ENCODE results near the gene MYL11.
A peak's percentile ranks its signal among the peaks of the same experiment; 100 is the strongest.

MYL11 gene

DNA sequence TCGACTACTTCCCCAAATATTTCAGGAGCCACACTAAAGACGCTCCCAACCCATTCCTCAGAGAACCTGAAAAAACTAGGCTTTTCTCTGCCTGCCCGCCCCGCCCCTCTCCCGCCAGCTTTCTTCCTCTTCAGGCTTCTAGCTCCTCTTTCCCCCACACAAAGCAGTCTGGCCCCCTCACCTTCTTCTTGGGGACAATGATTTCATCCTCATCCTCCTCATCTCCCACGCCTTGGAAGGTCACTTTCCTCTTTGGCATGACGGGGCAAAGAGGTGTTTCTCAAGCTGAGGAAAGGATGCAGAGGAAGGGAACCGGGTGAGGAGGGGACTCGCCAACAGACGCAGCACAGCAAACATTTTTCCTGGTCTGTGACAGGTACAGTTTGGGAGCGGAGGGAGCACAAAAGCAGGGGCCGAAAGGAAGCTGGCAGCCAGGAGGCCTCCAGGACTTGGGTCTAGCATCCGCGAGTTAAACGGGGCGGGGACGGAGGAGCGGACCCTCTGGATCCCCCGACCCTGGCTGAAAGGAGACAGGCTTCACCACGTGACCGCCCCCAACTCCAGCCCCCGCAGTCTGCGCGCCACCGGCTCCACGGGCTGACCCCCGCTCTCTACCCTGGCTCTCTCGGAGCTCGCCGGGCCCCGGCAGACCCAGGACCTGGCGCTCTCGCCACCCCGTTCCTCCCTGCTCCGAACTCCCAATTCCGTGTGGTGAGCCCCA, 20.0 kb upstream of the MYL11 start:
- DNase-seq (ENCODE audit: low spot score): peak; percentile 62

DNA sequence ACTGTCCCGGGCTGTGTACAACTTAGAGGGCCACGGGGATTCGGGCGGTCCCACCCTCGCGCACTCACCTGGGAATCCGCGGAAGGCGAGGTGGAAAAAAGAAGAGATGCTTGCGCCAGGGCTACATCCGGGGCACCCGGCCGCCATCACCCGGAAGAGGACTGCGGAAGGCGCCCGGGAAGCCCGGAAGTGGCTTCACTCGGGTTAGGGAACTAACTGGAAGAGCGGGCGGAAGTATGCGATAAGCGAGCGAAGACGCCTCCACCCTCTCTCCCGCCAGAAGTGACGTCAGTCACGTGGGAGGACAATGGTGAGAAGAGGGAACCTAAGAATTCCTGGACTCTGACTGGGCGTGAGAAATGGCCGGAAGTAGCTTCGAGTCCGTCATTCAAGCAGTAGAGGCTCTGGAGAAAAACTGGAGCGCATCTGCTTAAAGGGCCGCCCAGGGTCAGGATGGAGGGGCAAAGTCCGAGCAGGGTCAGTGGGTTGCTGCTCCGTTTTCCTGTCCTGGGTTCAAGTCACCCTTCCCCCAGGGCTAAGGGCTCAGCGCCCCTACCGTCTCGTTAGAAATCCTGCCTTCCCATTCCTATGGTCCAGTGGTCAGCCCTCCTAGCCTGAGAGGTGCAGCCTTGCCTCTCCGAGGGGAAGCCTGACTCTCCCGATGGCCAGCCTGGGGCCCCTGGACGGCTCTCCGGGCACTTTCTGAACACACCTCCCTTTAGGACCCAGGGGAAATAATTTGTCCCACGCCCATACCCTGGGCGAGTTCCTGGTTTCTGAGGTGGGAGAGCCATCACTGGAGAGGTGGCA, 19.3 kb upstream of the MYL11 start, which contains the start of gene CD2BP2:
Gene CD2BP2, minus strand, starts transcription at position 165 of the 810 bp plus-strand sequence. CDS start 627 bp downstream, outside the sequence.
- peak; percentile 93 for DNase-seq (ENCODE audit: low spot score)

DNA sequence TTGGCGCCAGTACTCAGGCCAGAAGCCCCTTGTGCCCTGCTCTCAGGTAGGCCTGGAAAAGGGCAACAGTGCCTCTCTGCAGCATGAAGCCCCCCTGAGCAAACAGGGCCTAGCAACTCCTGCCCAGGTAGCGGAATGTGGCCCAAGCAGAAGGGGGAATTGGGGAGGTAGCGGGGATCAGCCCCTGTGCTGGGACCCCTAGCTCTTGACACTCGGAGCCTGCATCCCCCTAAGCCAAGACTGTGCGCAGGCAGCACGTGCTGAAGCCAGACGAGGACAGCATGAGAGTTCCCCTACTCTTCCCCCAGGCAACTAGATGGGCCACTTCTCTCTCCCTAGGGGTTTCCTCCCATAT, 18.7 kb upstream of the MYL11 start:
- no peak for DNase-seq (ENCODE audit: low spot score)

DNA sequence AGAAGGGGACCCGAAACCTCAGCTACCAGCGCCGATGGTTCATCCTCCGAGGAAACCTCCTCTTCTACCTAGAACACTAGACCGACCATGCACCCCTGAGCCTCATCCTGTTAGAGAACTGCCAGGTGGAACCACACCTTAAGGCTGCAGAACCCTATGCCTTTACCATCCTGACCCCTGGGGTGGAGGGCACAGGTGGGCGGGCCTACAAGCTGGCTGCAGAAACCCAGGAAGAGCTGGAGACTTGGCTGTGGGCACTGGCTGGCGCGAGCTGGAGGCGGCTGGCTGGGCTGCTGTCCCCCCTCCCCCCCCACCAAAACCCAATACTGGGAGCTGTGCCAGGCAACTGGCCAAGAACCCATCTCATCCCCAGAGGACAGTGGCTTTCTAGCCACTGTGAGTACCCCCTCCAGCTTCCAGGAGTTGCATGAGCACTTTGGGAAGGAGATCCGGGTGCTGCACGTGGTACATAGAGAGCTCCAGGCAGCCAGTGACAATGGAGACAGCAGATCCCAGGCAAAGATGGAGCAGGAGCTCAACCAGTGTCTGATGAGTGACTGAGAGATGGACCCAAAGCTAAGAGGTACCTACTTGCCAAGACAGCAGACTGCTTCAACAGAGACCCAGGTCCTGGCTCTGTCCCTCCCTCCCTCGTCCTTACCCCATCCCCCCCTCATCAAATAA, 18.1 kb upstream of the MYL11 start:
- DNase-seq (ENCODE audit: low spot score): no peak

DNA sequence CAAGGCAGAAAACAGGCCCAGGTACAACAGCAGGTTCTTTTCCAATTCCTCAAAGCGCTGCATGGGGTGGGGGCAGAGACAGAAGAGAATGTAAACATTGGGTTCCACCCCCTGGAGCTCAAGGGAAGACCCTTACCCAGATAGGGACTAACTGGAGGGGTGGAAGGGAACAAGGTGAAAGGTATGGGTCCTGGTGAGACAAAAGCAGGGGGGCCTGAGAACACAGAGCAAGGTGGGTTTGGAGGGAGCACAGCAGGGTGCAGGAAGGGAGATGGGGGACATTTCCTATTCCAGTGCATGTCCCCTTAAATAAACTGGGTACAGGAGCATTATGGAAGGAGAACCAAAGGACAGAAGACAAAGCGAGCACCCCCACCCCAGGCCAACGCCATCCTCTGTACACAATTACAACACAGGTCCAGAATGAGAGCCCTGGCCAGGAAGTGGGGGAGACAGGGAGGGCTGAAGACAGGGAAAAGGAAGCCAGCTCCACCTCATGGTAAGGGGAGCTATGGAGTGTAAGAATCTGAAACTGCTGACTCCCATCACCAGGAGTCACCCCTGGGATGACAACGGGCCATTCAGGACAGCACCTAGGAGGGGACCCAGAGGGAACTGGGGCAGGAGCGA, 17.4 kb upstream of the MYL11 start:
- DNase-seq (ENCODE audit: low spot score): no peak

DNA sequence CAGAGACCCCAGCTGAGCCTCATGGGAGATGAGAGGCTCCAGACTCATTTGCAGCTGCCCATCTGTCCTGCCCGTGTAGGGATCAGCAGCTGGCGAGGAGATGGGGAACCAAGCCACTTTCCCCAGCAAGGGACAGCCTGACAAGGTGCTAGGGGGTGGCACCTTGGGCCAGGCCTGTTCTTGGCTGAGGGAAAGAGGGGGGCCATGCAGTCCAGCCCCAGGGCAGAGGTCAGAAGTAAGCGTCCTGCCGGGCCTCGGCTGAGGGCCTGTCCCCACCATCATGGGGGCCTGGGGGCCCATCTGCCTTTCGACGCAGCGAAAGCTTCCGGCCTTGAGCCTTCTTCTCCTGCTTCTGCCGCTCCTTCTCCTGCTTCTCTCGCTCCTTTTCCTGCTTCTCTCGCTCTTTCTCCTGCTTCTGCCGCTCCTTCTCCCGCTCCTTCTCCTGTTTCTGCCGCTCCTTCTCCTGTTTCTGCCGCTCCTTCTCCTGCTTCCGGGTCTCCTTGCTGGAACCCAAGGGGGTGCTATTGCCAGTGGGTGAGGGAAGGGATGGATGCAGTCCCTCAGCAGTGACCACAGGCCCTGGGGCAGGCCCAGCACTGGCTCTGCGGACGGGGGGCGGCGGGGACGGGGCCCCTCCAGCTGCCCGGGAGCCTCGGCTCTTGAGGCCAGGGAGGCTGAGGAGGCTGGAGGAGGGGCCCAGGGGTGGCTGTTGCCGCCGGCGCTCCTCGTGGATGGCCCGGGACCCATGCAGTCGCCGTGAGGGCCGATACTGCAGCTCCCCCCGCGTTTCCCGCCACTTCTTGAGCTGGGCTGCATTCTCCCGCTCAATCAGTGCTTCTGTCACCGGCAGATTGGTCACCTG, 16.7 kb upstream of the MYL11 start:
- no peak for DNase-seq (ENCODE audit: low spot score)

DNA sequence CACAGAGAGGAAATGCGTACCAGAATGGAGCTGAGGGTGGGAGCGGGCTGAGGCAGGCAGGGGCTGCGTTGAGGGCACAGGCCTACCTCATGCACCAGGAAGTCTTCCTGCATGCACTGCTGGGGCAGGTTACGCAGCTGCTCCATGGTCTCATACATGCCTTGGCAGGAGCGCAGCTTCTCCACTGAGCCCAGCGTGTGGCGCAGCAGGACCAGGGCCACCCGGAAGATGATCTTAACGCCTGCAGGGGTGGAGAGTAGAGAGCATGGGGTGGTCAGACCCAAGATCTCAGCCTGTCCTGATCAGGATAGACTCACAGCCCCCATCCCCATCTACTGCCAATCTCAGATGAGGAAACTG, 16.0 kb upstream of the MYL11 start:
- no peak for DNase-seq (ENCODE audit: low spot score)

DNA sequence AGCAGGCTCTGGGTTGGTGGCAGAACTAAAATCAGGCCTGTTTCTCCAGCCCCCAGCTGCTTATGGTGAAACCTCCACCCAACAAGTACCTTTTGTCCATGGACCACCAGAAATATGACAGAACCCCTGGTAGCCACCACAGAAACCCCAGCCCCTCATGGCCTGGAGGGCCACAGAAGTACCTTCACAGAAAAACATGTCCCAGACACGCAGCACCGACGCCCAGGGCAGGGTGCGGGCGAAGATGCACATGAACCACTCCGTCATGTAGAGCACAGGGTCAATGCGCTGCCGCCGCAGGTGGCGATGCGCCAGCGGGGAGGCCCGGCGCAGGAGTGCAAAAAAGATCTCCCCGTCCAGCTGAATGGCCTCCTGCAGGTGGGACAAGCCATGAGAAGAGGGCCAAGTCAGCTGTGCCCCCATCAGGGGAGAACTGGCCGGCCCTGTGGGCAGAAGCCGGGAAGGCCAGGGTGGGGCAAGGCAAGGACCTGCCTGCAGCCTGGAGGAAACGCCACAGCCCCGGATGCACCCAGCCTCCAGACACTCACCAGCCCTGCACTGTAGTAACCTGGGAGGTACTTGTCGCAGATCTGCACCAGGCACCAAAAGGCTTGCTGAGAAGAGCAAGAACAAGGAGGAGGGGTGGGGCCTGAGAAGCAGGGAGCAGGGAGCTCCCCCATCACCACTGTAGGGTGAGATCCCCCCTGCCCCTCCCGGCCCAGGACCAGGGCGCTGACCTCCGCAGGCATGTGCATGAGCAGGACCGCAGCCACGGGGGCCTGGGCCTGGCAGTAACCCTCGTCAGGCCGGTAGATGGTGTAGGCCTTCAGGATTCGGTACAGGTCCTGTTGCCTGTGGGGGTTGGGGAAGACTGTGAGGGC, 15.4 kb upstream of the MYL11 start:
- DNase-seq (ENCODE audit: low spot score): no peak

DNA sequence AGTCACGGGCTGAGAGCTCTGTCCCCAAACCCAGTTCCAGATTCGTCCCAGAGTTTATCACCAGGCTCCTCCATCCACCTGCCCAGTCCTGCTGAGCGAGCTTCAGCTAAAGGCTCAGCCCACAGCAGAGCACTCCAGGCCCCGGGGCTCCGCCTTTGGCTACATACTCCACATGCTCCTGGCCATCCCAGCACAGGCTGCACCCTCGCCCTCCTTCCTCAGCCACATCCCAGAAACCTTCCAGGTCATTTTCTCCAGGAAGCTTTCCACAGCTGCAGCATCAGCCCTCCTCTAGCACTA, 14.8 kb upstream of the MYL11 start:
- DNase-seq (ENCODE audit: low spot score): no peak

DNA sequence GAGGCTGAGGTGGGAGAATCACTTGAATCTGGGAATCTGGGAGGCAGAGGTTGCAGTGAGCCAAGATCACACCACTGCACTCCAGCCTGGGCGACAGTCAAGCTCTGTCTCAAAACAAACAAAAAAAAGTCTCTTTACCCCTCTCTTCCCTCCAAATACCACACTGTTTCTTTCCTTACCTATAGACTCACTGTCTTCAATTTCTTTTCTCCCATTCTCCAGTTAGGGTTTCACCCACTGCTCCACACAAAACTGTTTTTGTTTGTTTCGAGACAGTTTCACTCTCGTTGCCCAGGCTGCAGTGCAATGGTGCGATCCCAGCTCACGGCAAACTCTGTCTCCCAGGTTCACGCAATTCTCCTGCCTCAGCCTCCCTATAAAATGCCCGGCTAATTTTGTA, 13.4 kb upstream of the MYL11 start:
- no peak for DNase-seq (ENCODE audit: low spot score)

DNA sequence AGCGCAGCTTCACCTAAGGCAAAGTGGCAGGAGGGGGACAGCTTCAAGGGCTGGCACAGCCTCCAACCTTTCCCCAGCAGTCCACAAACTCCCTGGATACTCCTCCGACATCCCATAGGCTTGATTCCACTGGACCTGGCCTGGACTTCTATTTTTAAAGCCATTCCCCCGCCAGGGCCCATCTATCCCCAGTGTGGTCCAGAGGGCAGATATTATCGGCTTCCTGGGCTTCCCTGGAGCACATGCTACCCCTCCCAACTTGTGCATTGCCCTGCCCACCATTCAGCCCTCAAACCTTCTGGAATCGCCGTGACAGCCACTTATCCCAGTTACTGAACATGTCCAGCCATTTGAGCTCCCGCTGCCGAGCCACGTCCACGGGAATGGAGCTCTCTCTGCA, 9.4 kb upstream of the MYL11 start:
- DNase-seq (ENCODE audit: low spot score): no peak

DNA sequence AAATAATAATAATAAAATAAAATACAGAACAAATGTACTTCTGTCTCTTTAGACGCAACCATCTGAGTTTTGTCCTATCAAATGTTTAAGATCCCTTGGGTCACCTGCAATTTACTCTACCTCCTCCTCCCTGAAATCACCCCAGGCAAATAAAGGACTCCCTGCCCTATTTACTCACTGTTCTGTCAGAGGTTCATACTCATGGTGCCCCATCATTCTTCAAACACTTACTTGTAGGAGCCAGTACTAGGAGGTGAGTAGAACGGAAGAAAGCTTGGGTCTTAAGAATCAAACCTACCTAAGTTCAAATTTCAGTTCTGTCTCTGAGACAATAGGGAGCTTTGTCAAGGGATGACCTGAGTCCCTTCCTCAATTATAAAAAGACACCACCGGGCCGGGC, 8.1 kb upstream of the MYL11 start:
- no peak for DNase-seq (ENCODE audit: low spot score)

DNA sequence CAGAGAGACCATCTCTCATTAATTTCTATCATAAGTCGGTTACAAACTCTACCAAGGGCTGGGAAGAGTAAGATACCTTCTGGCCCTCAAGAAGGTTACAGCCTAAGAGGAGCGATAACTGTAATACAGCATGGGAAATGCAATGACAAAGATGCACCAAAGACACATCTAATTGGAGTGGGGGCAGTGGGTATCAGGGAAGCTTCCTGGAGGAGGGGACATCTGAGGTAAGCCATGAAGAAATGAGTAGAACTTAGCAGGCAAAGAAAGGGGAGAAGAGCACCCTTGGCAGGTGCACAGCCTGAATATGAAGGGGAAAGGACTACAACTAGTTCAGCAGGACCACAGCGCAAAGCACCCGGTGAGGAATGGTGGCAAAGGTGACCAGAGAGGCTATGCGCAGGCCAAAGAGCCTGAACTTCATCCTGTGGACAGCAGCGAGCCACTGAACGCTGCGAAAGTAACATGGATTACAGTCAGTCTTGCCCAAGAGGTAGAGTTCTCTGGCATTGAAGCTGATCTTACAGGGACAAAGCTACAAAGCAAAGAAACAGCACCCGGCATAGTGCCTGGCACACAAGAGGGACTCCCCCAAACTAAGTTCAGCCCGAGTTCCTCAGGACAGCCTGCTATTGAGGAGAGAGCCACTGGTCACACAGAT, 7.1 kb upstream of the MYL11 start:
- no peak for DNase-seq (ENCODE audit: low spot score)

DNA sequence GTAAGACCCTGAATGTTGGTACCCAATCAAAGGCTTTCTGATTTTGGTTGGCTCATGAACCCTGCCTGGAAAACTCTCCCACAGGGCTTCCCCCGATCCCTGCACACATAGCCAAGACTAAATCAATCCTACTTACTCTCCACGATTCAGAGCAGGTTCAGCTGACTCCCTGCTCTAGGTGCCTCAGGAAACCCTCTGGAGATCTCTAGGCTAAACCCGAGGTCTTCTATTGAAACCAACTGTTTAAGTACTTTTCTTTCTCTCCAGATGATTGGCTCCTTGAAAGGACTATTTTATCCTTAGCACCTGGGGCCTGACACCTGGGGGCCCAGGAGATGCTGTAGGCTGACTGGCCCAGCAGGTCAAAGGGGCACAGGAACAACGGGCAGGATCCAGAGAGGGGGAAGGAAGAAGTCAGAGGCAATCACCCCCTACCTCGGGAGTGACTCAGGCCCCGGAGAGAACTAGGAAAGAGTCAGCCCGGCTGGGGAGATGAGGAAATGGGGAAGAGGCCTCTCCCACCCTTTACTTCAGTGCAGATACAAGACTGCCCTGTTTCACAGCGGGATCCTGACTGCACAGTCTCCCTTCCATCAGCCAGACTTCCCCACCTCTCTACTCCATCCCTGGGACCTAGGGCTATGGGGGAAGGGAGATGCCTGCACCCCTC, 6.3 kb upstream of the MYL11 start:
- DNase-seq (ENCODE audit: low spot score): no peak

DNA sequence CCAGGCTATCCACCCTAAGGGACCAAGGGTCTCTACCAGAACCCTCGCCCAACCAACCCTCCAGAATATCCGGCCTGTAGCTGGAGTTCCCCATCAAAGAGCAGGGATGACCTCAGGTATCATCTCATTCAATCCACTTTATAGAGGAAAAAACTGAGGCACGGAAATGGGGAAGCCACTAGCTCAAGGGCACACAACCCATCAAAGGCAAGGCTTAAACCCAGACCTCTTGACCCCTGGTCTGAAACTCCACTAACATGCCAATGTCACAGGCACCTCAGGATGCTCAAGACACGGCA, 5.9 kb upstream of the MYL11 start:
- no peak for DNase-seq (ENCODE audit: low spot score)

DNA sequence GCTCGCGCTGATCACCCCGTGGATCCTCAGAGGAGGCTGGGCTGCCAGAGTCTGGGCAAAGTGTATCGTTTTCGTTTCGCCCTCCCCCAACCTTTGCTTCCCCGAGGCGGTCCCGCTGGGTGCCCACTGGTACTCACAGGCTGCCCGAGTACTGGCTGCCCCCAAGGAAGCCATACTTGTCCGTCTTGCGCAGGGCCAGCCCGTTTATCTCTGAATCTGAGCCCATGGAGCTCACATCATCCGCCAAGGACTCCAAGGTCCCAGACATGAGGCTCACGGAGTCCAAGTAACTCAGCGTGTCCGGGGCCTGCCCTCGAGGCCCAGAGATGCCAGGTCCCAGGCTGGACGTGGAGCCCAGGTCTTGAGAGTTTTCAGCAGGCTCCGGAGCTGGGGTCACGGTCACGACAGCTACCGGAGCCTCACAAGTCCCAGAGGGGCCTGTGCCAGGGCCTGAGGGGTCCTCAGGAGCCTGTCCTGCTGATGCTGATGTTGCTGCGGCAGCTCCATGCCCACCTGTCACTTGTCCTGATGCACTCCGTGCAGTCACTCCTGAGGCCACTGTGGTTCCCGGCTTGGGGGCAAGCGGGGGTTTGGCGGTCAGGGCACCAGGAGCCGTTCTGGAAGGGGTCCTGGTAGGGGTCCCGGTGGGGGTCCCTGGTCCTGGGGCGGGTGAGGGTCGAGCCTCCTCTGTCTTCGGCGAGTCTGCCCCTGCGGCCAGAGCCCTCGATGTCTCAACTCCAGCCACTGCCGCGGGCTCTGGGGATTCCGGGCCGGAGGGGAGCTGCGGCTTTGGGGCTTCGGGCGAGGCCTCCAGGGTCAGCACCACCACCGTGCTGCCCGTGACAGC, 5.3 kb upstream of the MYL11 start:
- DNase-seq (ENCODE audit: low spot score): peak; percentile 22

DNA sequence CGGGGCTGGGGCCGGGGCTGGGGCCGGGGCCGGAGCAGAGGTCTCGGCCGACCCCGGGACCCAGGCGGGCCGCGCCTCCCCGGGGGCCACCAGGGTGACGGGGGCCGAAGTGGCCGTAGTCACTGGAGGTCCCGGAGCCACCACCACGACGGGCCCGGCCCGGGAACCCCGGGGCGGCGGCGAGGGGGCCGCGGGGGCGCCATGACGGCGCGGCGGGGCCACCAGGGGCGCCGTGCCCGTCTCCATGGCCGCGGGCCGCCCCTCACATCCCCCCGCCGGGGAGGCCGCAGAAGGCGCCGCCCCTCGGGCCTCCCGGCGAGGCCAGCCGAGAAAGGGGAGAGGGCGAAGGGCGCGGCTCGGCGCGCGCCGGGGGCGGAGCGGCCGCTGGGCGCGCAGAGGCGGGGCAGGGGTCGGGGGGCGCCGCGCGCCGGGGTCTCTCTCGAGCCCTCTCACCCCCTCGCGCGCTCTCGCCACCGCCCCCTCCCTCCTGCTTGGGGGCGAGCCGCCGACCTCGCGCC, 4.6 kb upstream of the MYL11 start:
- peak; percentile 87 for DNase-seq (ENCODE audit: low spot score)

DNA sequence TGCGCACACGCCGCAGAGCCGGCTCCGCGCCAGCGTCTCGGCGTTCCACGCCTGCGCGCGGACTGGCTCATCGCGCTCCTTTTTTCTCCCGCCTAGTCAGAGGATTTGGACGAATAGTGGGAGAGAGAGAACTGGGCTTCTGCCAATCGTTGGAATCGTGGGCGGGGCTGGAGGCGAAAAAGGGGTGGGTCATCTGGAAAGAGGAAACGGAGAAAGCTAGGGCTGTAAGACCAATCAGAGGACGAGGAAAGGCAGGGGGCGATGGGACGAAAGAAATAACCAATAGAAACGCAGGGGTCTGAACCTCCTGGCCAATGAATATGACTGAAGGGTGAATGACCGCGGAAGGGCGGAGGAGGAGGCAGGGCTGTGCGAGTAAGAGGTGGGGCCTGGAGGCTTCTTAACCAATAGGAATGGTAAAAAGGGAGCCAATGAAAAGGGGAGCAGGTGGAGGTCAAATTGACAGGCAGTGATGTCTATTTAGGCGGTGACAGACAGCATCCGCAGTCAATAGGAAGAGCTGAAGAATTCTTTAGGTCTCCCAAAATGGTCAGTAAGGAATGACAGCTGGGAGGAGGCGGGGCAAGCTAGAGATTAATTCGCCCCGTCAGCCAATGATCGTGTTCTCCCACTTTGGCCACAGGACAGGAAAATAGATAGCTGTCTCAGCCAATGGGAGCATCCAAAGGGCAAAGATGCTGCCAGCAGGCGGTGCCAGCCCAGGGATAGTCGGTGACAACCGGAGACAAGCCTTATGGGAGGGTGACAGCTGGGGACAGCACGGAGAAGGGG, 4.0 kb upstream of the MYL11 start, which contains the start of gene TBC1D10B:
Gene TBC1D10B, minus strand, starts transcription at position 39 of the 792 bp plus-strand sequence. CDS start 311 bp downstream, outside the sequence.
- DNase-seq (ENCODE audit: low spot score): peak; percentile 89

All from iPS-NIHi11 (cell line).